ENCODE measurements around the gene ATP1B3.

DNA sequence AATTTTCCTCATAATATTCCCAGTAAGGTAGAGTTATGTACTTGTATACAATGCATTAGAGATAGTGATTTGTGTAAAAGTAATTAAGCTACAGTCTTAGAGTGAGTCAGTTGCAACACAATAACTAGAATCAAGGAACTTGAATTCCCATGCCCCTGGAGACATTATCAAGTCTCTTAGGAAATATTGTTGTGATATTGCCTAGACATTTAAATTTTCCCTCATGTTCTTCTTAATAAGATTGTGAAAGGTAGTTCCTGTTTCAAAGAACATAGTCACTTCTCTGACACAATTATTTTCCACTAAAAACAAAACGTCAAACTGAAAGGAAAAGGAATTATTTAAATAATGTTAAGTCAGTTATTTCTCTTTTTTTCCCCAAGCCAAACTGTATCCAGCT, 13.0 kb upstream of the ATP1B3 start:
- no peak for TF ChIP-seq EZH2 (IDR thresholded peaks at IDR 0.05; ENCODE audit: borderline replicate concordance, low read depth, low read length, poor library complexity, severe bottlenecking)
- TF ChIP-seq, protein P1, sequence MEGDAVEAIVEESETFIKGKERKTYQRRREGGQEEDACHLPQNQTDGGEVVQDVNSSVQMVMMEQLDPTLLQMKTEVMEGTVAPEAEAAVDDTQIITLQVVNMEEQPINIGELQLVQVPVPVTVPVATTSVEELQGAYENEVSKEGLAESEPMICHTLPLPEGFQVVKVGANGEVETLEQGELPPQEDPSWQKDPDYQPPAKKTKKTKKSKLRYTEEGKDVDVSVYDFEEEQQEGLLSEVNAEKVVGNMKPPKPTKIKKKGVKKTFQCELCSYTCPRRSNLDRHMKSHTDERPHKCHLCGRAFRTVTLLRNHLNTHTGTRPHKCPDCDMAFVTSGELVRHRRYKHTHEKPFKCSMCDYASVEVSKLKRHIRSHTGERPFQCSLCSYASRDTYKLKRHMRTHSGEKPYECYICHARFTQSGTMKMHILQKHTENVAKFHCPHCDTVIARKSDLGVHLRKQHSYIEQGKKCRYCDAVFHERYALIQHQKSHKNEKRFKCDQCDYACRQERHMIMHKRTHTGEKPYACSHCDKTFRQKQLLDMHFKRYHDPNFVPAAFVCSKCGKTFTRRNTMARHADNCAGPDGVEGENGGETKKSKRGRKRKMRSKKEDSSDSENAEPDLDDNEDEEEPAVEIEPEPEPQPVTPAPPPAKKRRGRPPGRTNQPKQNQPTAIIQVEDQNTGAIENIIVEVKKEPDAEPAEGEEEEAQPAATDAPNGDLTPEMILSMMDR (conservative IDR thresholded peaks at IDR 0.05; ENCODE audit: low read depth, low read length) = no peak
